Stimulated activated CD4-positive, alpha-beta T cell treated with anti-CD3 and anti-CD28 coated beads, Interleukin-4, amount 100 ng/mL, for 4 hours (primary cell): Measurements from ENCODE around the gene ASPHD2.
A peak's percentile ranks its signal among the peaks of the same experiment; 100 is the strongest.
"Not testable (repeated sequence)": the region's sequence is repeated elsewhere in the genome, so short reads cannot be mapped to it uniquely, and the experiment has no call there.

Experiments used
- DNase-seq, 2 experiments: peaks; one replicate each; pipeline ENCODE4 v3.0.0-alpha.2; 2020

ASPHD2 gene

GRCh38 chr22:26428515-26429457, at the start of gene ASPHD2:
Gene ASPHD2 (plus strand): TSS chr22:26429260. CDS start chr22:26433616, 4,356 bp downstream.
- DNase-seq = peak; percentile 78 to 79

GRCh38 chr22:26380072-26380830, 48.8 kb upstream of the ASPHD2 start:
- DNase-seq = no peak

- no peak for DNase-seq
Observed at GRCh38 chr22:26382782-26383181, 46.3 kb upstream of the ASPHD2 start.

- DNase-seq = no peak
Observed at GRCh38 chr22:26383968-26384556, 45.0 kb upstream of the ASPHD2 start.

GRCh38 chr22:26385164-26385563, 43.9 kb upstream of the ASPHD2 start:
- DNase-seq = no peak

- DNase-seq = no peak
Observed at GRCh38 chr22:26389125-26389524, 39.9 kb upstream of the ASPHD2 start.

- no peak for DNase-seq
Observed at GRCh38 chr22:26391091-26391490, 38.0 kb upstream of the ASPHD2 start.

- DNase-seq = no peak
Observed at GRCh38 chr22:26391623-26392022, 37.4 kb upstream of the ASPHD2 start.

GRCh38 chr22:26393929-26394328, 35.1 kb upstream of the ASPHD2 start:
- DNase-seq = no peak

GRCh38 chr22:26394777-26395176, 34.3 kb upstream of the ASPHD2 start:
- no peak for DNase-seq

GRCh38 chr22:26395926-26396325, 33.1 kb upstream of the ASPHD2 start:
- no peak for DNase-seq

- peak; percentile 42 to 49 for DNase-seq
Observed at GRCh38 chr22:26398741-26399153, 30.3 kb upstream of the ASPHD2 start.

- DNase-seq = no peak
Observed at GRCh38 chr22:26399289-26399688, 29.8 kb upstream of the ASPHD2 start.

GRCh38 chr22:26401726-26402125, 27.3 kb upstream of the ASPHD2 start:
- DNase-seq = no peak

- no peak for DNase-seq
Observed at GRCh38 chr22:26404851-26405421, 24.1 kb upstream of the ASPHD2 start.

- no peak for DNase-seq
Observed at GRCh38 chr22:26406118-26406517, 22.9 kb upstream of the ASPHD2 start.

- DNase-seq = not testable (repeated sequence)
Observed at GRCh38 chr22:26408562-26409220, 20.4 kb upstream of the ASPHD2 start.

- DNase-seq = no peak
Observed at GRCh38 chr22:26409719-26410335, 19.2 kb upstream of the ASPHD2 start.

GRCh38 chr22:26410386-26410785, 18.7 kb upstream of the ASPHD2 start:
- DNase-seq = no peak

GRCh38 chr22:26414347-26414746, 14.7 kb upstream of the ASPHD2 start:
- DNase-seq = no peak

- DNase-seq = no peak
Observed at GRCh38 chr22:26416256-26416655, 12.8 kb upstream of the ASPHD2 start.

- no peak for DNase-seq
Observed at GRCh38 chr22:26416670-26417276, 12.3 kb upstream of the ASPHD2 start.
